Brain microvascular endothelial cell (primary cell): ENCODE data around the gene EVI2A.

ENCODE experiments used
- DNase-seq: peaks from one replicate; pipeline ENCODE4 v3.0.0-alpha.2; 2020
- H3K27ac ChIP-seq: fragments of 250-450 bp; sonication (Bioruptor Pico); 2 replicates; pipeline ENCODE4 v1.5.1; 2020; ENCODE audit warnings: mild to moderate bottlenecking, moderate library complexity
- H3K27me3 ChIP-seq: fragments of 250-450 bp; sonication (Bioruptor Pico); replicated peaks from 2 replicates; pipeline ENCODE4 v1.5.1; 2020; ENCODE audit warnings: mild to moderate bottlenecking
- H3K36me3 ChIP-seq: fragments of 250-450 bp; sonication (Bioruptor Pico); replicated peaks from 2 replicates; pipeline ENCODE4 v1.5.1; 2020; ENCODE audit warnings: mild to moderate bottlenecking
- H3K4me3 ChIP-seq: 2 replicates; pipeline ENCODE4 v1.5.1; 2011; ENCODE audit warnings: low read depth, mild to moderate bottlenecking, control low read depth, low read length, moderate library complexity
- in situ Hi-C: cut with HindIII; loops from 2 replicates; pipeline ENCODE4 v1.10.0; 2017; ENCODE audit warnings: low sequenced_read_pairs, low pct_ligation_motif_present
- TF ChIP-seq, protein P1 (sequence below): IDR thresholded peaks from 2 replicates; pipeline ENCODE4 v1.5.1; 2011; ENCODE audit warnings: low read depth, mild to moderate bottlenecking, moderate library complexity, low read length, control low read depth, inconsistent platforms; ENCODE audit errors: missing control alignments

Gene EVI2A

DNA sequence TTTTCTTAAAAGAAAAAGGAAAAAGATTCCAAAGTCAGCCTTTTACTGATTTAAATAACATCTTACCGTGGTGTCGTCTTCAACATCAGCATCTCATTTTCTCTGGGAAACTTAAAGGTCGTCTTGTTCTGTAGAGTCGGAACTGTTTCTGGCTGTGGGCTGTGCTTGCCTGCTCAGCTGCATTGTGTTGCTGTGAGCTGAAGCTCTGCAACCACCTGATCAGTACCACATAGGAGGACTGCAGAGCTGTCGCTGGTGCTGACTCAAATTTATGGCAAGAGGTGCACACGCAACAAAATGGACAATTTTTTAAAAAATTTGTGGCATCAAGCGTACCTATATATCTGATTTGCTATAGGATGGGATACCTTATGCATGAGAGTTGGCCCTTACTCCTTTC is 24.3 kb downstream of the EVI2A start, which contains the start of gene OMG:
OMG (minus strand) TSS at position 150 of the 400 bp plus-strand sequence. CDS start 908 bp downstream, outside the sequence.
- Histone ChIP-seq H3K4me3 (no peak within 1 kb of the TSS), H3K36me3 (no peaks in the 10 kb centered on the region)
- in situ Hi-C loops, result no loop called here

DNA sequence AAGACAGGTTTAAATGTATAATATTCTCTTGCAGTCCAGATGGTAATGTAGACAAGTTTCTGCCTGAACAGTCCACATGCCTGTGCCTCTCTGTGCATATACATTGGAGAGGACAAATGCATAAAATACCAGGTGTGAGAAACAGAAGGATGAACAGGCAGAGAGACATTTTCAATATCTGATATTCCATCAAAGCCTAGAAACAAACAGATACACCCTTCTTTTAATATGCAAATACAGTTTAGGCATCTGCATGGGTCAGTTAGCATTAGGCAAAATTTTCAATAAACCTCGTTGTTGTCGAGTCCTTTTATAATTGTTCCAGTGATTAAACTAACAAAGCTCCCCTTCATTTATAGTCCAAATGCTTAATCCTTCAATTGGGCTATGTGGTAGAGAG is 25.3 kb downstream of the EVI2A start:
- H3K36me3 ChIP-seq, result no peaks in the 10 kb centered on the region
- DNase-seq, result no peak
- no peak overlapping the region for H3K4me3 ChIP-seq
- no peak overlapping the region for H3K27ac ChIP-seq
- in situ Hi-C loops, result no loop called here
- TF ChIP-seq, protein P1, sequence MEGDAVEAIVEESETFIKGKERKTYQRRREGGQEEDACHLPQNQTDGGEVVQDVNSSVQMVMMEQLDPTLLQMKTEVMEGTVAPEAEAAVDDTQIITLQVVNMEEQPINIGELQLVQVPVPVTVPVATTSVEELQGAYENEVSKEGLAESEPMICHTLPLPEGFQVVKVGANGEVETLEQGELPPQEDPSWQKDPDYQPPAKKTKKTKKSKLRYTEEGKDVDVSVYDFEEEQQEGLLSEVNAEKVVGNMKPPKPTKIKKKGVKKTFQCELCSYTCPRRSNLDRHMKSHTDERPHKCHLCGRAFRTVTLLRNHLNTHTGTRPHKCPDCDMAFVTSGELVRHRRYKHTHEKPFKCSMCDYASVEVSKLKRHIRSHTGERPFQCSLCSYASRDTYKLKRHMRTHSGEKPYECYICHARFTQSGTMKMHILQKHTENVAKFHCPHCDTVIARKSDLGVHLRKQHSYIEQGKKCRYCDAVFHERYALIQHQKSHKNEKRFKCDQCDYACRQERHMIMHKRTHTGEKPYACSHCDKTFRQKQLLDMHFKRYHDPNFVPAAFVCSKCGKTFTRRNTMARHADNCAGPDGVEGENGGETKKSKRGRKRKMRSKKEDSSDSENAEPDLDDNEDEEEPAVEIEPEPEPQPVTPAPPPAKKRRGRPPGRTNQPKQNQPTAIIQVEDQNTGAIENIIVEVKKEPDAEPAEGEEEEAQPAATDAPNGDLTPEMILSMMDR, result no peak
- H3K27me3 ChIP-seq, result no peaks in the 10 kb centered on the region

More for the DNA sequence above, 24.3 kb downstream of the EVI2A start, which contains the start of gene OMG:
- H3K27me3 ChIP-seq, result no peaks in the 10 kb centered on the region
- TF ChIP-seq, protein P1, result no peak
- H3K27ac ChIP-seq, result no peak within 1 kb of the TSS
- DNase-seq, result no peak

DNA sequence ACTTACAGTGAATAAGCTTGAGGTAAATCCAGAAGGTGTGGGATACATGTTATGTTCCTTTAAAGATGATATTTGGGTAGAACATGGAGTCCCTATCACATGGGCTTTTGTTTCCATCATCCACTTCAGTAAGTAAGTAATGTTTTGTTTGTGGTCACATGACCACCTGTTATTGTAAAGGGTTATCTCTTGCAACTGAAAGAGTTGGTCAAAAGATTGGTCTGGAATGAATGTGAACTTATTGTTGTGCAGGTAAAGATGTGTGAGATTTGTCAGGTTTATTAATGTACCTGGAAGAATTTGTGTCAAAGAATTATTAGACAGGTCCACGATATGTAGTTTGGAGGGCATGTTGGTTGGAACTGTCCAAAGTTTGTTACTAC is 25.9 kb downstream of the EVI2A start:
- no peak overlapping the region for H3K27ac ChIP-seq
- TF ChIP-seq, protein P1, result no peak
- no peak for DNase-seq

DNA sequence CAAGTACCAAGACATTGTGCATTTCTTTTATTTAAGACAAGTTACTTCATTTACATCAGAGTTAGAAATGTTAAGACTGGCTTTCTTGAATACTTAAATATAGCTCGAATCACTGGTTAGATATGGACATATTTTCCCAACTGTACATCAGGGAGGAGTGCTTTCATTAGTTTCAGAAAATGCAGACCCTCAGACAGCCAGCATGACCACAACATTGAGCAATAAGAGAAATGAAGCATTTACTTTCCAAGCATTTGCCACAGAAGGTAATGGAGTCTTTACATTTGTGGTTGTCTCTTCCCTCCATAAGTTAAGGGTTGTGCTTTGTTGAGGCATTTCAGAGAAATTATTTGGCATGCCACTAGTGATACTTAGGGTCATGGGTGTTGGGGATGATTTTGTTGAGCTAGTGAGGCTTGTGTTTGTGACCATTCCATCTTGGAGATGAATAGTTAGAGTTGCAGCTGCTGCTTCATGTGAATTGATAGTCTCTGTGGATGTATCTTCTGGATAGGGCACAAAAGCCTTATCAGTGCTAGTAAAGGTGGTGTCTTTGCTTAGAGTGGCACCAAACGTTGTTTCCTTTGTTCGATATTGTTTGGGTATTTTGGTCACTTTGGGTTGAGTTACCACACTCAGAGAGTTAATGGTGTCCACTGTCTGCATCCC is 26.5 kb downstream of the EVI2A start:
- TF ChIP-seq, protein P1, result no peak
- H3K27ac ChIP-seq, result no peak overlapping the region
- in situ Hi-C loops, result no loop called here
- no peak for DNase-seq
- no peaks in the 10 kb centered on the region for H3K27me3 ChIP-seq
- H3K36me3 ChIP-seq, result no peaks in the 10 kb centered on the region
- H3K4me3 ChIP-seq, result no peak overlapping the region

More for the DNA sequence above, 25.9 kb downstream of the EVI2A start:
- Histone ChIP-seq H3K27me3 (no peaks in the 10 kb centered on the region), H3K36me3 (no peaks in the 10 kb centered on the region), H3K4me3 (no peak overlapping the region)
- in situ Hi-C loops, result no loop called here

DNA sequence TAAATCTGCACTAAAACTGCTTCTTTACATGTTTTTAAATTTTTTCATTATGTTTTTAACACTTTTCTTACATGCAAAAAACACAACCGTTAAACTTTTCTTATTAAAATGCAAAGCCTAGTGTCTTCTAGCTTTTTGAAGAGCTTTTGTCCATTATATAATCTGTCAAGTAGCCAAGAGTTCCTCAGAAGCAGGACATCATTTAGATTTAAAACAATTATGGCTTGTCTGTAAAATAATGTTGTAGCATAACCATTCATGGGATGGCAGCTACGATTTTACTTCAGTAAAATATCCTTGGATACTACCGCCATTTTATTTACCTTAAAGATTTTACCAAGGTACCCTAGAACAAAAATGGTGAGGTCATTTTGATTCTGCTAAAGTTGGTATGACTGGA is 27.2 kb downstream of the EVI2A start:
- Histone ChIP-seq H3K27ac (no peak overlapping the region), H3K27me3 (no peaks in the 10 kb centered on the region), H3K4me3 (no peak overlapping the region), H3K36me3 (no peaks in the 10 kb centered on the region)
- in situ Hi-C loops, result no loop called here
- no peak for DNase-seq
- TF ChIP-seq, protein P1, result no peak

DNA sequence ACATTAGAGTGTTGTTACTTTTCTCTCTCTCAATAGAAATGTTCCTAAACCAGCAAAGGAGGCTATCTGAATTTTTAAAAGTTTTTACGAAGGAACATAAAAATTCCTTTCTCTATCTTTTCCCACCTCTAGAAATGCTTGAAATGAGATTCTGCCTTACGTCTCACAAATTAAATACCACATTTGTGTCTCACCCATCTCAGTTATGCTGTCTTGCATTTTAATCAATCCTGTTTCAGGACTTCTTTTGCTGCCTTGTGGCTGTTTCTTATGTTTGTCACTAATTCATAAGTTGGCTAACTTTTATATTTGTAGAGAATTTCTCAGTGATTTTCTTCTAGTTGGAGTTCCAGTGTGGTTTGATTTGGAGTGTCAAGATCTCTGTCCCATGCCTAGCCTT is 27.8 kb downstream of the EVI2A start:
- no peak for DNase-seq
- no peak overlapping the region for H3K27ac ChIP-seq
- no peaks in the 10 kb centered on the region for H3K27me3 ChIP-seq
- H3K4me3 ChIP-seq, result no peak overlapping the region
- H3K36me3 ChIP-seq, result no peaks in the 10 kb centered on the region
- in situ Hi-C loops, result no loop called here
- TF ChIP-seq, protein P1, result no peak
